Measurements from ENCODE around the gene MTIF3.

DNA sequence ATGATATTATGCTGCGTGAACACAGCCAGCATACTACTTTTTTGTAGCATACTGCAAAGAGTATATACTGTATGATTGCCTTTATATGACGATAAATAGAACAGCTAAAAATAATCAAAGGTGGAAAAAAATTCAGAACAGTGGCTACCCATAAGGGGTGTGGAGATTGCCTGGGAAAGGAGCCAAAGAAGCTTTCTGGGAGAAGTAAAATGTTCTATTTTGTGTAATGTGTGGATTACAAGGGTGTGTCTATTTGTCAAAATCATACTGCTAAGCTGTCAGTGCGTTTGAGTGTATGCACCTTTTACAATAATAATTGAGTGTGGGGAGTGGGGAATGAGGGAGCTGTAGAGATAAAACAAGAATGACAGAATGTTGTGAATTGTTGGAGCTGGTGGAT is 45.2 kb upstream of the MTIF3 start:
- TF ChIP-seq EZH2 (IDR thresholded peaks at IDR 0.05; ENCODE audit: insufficient read depth, poor library complexity, severe bottlenecking) (no peak), EZH2phosphoT487 (IDR thresholded peaks at IDR 0.05; ENCODE audit: insufficient read depth, low read depth) (no peak)
